Stimulated activated CD4-positive, alpha-beta T cell treated with anti-CD3 and anti-CD28 coated beads, Interleukin-1b, Interleukin-23, amount 100 ng/mL, for 1 hour (primary cell): Measurements from ENCODE around the gene TMEM97.
A peak's percentile ranks its signal among the peaks of the same experiment; 100 is the strongest.
"Not testable (repeated sequence)": the region's sequence is repeated elsewhere in the genome, so short reads cannot be mapped to it uniquely, and the experiment has no call there.

Experiments
- DNase-seq, 2 donors: peaks; one replicate each; pipeline ENCODE4 v3.0.0-alpha.2; 2020; ENCODE audit warnings: low read depth in 2 of 2

Gene TMEM97

GRCh38 chr17:28318759-28319597 is at the start of gene TMEM97:
Gene TMEM97 (plus strand): TSS chr17:28319200. CDS start chr17:28319240, 40 bp downstream.
- DNase-seq = peak; percentile 85 to 89

GRCh38 chr17:28270055-28270454 is 48.9 kb upstream of the TMEM97 start:
- no peak for DNase-seq

DNA sequence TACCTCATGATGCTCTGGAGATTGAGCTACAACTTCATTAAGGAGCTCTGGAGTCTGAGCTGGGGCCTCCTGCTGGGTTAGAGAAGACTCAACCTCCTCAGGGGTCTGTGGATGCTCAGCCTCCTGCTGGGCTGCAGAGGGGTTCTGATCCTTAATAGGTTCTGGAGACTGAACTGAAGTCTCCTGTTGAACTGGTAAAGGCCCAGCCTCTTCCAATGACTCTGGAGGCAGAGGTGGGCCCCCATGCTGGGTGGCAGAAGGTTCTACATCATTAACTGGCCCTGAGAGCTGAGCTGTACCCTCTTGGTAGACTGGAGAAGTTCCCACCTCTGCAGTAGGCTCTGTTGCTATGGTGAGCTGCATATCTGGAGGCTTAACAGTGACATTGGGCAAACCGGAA is 48.1 kb upstream of the TMEM97 start:
- no peak for DNase-seq

DNA sequence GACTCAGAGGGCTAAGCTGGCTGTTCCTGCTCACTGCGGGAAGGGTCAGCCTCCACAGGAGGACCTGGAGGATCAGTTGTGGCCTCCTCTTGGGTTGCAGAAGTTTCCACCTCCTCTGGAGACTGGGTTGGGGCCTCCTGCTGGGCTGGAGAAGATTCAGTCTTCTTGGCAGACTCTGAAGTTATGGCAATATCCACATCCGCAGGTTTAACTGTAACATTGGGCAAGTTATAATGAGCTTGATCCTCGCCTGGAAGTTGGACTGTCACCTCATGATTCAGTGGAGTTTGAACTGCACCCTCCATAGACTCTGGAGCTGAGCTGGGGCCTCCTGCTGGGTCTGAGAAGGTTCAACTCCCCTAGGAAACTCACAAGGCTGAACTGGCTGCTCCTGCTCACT is 47.6 kb upstream of the TMEM97 start:
- DNase-seq = no peak

GRCh38 chr17:28272166-28272565 is 46.8 kb upstream of the TMEM97 start:
- DNase-seq = no peak

- not testable (repeated sequence) for DNase-seq
These were observed 45.7 kb upstream of the TMEM97 start for GRCh38 chr17:28273341-28273740.

GRCh38 chr17:28274591-28275265 is 44.3 kb upstream of the TMEM97 start:
- DNase-seq = no peak

GRCh38 chr17:28276011-28276410 is 43.0 kb upstream of the TMEM97 start:
- DNase-seq = no peak

GRCh38 chr17:28279411-28279810 is 39.6 kb upstream of the TMEM97 start:
- no peak for DNase-seq

GRCh38 chr17:28280826-28281225 is 38.2 kb upstream of the TMEM97 start:
- DNase-seq = no peak

GRCh38 chr17:28282596-28282995 is 36.4 kb upstream of the TMEM97 start:
- no peak for DNase-seq

- DNase-seq = no peak
These were observed 33.0 kb upstream of the TMEM97 start for GRCh38 chr17:28285965-28286364.

DNA sequence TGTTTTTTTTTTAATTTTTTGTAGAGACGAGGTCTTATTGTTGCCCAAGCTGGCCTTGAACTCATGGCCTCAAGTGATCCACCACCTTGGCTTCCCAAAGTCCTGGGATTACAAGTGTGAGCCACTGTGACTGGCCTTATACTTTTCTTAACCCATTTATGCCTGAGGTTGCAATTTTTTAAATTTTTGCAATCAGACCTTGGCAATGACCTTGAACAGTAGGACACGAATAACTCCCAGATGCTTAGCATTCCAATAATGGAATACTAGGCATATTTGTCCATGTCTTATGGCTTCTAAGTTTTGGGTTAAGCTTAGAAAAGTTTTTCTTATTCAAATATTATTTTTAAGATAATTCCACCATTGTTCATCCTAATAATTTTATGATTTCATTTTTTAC is 28.3 kb upstream of the TMEM97 start:
- DNase-seq = no peak

- no peak for DNase-seq
These were observed 27.1 kb upstream of the TMEM97 start for GRCh38 chr17:28291780-28292330.

DNA sequence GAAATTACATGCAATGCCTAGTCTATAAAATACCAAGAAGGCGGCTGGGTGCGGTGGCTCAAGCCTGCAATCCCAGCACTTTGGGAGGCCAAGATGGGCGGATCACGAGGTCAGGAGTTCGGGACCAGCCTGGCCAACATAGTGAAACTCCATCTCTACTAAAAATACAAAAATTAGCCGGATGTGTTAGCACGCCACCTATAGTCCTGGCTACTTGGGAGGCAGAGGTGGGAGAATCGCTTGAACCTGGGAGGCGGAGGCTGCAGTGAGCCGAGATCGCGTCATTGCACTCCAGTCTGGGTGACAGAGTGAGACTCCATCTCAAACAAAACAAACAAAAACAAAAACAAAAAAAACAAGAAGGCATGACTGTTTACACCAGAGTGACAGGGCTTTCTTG is 26.1 kb upstream of the TMEM97 start:
- not testable (repeated sequence) for DNase-seq

DNA sequence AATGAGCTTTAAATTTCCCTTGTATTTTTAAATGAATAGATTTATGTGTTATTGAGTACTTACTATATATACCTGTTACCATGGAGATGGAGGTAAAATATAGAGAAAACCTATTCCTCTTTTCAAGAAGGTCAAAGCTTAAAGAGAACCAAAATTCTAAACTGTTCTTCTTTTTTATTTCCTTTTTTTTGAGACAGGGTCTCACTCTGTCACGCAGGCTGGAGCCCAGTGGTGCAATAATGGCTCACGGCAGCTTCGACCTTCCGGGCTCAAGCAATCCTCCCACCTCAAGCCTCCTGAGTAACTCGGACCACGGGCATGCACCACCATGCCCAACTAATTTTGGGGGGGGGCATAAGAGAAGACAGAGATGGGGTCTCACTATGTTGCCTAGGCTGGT is 25.0 kb upstream of the TMEM97 start:
- DNase-seq = no peak

GRCh38 chr17:28295677-28296578 is 23.1 kb upstream of the TMEM97 start:
- no peak for DNase-seq

- no peak for DNase-seq
These were observed 20.6 kb upstream of the TMEM97 start for GRCh38 chr17:28298449-28298848.

DNA sequence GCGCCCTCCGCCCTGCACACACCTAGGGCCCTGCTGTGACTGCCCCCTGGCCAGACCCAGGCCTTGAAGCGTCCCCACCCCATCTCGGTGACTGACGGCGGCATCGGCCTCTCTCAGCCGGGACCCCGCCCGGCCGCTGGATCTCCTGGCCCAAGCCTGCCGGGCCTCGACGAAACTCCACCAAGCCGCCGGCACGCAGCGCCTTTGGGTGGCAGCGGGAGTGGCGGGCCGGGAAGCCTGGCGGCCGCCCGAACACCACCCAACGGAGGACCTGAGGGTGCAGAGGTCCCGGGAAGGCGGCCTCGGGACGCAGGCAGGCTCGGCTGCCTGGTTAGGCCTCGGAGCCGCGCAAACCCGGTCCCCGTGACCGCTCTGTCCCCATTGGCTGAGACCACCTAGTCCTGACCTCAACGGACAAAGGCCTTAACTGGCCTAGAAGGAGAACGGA is 12.0 kb upstream of the TMEM97 start:
- DNase-seq = no peak

DNA sequence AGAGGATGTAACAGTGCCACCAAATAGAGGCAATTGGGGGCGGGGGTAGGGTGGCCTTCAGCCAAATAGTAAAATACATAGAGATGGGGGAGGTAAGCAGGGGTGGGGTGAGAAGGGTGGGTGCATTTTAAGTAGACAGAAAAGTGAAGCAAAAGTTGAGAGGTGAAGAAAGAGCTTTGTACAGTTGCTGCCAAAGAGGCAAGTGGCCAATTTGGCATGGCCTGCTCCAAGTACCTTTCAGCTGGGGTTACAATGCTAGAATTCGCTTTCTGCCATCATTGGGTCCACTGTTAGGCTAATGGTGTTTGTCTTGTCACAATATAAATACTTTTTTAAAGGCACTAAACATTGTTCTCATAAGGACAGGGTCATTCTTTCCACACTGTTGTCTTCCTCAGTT is 5.2 kb upstream of the TMEM97 start:
- no peak for DNase-seq

DNA sequence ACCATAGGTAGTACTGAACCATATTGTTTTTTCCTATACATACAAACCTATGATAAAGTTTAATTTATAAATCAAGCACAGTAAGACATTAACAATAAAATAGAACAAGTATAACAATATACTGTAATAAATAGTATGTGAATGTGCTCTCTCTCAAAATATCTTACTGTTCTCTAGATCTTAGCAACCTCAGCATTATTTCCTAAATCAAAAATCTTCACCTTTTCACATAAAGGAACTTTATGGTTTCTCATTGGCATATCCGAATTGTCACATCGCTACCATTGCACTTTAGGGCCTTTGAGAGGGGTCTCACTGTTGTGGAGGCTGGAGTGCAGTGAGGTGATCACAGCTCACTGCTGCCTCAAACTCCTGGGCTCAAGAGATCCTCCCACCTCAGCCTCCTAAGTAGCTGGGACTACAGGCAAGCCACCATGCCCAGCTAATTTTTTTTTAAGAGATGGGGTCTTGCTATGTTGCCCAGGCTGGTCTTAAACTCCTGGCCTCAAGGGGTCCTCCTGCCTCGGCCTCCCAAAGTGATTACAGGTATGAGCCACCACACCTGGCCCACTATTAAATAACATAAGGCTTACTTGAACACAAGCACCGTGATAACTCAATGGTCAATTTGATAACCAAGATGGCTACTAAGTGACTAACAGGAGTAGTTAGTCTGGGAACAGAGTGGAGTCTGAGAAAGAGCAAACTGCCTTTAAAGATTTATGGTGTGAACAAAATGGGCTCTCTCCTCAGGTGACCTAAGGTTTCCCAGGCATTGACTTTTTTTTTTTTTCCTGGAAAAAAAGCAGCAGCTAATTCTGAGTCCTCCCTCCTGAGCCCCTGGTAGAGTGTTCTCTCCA is 2.9 kb upstream of the TMEM97 start:
- no peak for DNase-seq
